HG03135 (cell line): ENCODE data around the gene DNAH9.

Experiments
- ATAC-seq: cut with Tn5 transposase; IDR thresholded peaks from one replicate; pipeline ENCODE4 v1.9.1; 2021; ENCODE audit warnings: mild to moderate bottlenecking, moderate library complexity; ENCODE audit not compliant: unreplicated experiment

Gene DNAH9

DNA sequence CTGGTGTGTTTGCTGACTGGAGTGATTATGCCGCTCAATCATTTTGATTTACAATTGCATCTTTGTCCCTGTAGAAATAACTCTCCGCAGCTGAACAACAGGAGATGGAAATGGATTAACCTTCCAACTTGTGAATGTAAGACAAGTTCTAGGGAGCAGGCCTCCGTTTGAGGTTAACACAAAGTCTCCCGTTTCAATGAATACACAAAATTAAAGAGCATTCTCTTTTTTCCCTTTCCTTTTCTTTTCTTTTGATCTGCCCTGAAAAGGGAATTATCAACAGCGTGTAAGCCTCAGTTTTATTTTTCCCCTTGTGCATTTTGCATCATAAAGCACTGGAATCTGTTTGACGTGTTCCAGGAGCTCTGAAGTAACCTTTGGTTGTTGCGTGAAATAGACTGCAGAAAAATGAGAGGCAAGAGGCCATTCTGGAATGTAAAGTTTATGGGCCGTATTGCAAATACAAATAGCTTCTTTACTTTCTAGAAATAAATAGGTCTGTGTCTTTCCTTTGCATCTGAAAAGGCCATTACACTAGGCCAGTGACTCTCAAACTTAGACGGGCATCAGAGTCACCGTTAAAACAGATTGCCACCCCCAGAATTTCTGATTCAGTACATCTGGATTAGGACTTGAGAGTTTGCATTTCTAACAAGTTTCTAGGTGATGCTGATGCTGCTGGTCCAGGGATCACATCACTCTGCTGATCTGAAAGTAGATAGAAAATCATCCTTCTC lies 234.3 kb downstream of the DNAH9 start:
- no peak for ATAC-seq

DNA sequence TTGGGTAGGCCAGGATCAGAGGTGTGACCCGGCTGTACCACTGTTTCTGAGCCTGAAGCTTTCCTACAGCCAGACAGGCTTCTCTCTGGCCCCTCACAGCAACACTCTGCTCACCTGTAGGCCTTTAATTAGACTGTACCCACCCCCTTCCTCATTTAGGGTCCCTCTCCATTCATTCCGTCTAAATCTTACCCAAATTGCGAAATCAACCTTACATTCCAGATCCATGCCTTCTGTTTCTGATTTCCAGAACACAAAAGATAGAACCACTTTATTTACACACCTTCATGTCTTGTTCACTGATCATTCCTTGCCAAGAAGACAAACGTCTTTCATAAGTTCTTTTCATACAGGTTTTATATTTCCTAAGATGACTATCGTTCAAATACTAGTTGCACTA lies 238.2 kb downstream of the DNAH9 start:
- ATAC-seq = no peak

DNA sequence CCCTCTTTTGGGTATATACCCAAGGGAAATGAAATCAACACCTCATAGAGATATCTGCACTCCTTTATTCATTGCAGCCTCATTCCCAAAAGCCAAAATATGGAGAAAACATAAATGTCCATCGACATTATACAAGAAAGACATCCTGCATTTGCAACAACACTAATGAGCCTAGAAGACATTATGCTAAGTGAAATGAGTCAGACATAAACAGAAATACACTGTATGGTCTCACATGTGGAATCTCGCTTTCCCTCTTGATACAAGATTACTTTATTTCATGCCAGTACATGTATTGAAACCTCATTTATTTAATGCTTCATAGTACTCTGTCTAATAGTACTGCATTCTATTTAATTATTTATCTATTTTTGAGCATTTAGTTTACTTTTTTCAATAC lies 241.8 kb downstream of the DNAH9 start:
- no peak for ATAC-seq

DNA sequence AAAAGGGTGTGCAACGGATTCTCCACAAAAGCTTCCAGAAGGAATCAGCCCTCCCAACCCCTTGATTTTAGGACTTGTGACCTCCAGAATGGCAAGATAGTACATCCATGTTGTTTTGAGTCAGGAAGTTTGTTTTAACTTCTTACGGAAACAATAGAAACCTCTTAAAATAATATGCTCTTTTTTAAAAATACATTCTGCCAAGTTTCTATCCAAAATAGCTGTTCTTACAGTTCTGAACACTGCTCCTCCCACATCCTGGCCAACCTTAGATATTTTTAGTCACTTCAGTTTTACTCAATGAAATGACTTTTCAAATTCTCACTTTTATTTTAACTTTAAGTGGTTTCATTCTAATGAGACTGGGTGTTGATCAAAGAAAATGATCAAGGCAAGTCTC lies 242.6 kb downstream of the DNAH9 start:
- ATAC-seq = no peak

DNA sequence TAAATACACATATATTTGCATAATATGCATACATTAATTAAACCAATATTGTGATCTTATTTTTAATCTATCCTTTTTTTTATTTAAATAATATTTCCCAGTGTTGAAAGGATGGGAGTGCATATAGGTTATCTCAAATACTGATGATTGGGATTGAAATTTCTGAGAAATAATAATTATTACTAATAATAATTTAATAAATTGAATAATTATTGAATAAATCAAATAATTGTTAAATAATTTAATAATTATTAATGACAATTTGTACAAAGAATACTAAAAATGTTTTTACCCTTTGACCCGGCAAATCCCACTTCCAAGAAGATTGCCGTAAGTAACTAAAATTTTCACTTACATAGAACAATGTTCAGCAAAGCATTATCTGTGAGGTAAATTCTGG lies 250.1 kb downstream of the DNAH9 start:
- ATAC-seq = no peak

DNA sequence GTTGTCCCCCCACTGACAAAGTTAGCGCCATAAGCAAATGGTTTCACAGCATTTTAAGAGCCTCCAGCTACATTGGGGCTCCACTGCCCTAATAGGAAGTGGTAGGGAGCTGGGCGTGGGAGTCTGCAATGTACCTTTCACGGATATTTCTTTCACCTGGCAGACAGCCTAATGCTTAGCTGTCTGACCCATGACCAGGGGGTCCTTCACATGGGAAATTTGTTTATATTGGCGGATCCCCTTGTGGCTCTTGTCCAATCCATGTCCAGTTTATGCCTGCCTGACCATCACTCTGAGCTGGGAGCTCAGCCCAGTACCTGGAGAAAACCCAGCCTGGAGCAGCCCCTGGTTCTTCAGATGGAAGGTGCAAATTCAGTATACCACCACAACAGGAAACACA lies 254.0 kb downstream of the DNAH9 start:
- ATAC-seq = no peak

DNA sequence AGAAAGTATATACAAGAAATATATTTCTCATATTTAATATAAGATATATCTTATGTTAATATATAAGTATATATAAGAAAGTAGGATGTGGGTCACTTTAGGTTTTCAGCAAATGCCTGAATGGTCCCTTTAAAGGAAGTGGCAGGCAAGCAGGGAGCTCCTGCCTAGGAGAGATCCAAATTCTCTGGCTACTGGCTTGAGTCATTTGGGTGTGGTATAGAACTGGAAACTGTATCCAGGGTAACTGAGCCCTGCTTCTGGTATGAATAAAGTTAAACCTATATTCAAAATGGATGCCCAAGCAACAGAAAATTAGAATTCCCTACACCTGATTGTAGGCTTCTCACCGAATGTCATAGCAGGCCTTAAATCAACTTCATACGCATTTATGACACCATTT lies 254.6 kb downstream of the DNAH9 start:
- ATAC-seq = no peak

DNA sequence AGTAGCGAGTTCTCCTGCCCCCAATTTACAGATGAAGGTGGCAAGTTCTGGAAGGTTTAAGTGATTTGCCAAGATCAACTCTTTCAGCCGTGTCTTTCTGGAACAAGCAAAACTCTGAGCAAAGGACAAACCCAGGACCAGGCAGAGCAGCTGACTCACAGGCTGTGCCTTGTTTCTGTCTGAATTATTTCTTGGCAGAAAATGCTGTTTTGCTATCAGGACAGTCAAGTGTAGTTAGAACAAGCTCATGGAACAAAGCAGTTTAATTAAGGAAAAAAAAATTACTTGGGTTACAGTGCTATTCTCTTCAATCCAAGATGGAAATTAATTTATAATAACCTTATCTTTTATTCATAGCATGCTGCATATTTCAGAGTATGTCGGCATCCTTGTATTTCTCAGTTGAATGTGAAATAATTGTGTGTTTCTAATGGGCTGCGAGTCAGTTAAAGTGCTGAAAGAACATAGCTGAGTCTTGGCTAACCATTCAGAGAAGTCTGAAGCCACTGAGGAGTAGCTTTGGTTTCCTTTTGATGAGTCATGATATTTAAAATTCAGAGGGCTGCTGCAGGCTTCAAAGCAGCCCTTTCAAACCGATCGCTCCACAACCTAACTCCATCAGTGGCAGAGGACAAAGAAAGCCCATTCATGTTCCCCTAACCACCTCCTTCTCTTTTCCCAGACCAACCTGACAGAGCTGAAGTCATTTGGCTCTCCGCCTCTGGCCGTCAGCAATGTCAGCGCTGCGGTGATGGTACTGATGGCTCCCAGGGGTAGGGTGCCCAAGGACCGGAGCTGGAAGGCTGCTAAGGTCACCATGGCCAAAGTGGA lies 255.3 kb downstream of the DNAH9 start:
- no peak for ATAC-seq

DNA sequence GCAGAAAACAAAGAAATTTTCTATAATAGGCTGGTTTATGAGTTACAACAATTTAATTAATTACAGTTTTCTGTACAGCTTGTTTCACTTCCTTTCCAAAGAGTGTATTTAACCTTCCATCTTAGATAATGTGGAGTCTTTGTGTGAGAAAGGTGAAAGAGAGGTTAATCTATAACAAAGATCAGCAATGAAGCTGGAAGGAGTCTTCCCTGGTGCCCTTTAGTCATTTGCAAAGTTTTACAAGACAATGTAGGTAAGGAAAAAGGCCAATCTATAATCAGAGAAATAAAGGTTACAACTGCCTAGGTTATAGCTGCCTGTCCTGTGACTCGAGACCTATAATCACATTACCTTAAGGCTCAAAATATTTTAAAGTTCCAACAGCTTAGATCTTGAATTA lies 257.0 kb downstream of the DNAH9 start:
- ATAC-seq = no peak

DNA sequence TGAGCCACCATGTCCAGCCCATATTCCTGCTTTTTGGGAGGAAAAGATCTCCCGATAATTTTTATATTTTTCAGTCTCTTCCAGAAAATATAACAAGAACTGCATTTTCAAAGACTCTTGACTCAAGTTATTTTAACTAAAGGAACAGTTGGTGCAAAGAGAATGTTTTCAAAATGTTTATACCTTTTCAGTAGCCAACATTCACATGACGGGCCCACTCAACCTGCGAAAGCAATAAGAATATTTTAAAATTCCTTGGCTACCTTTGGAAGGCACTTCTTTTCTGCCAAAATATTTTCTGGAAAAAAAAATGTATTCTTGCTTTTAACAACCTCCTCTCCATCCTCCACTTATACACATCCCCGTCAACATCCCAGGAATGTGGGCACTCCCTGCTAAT lies 258.7 kb downstream of the DNAH9 start:
- no peak for ATAC-seq

DNA sequence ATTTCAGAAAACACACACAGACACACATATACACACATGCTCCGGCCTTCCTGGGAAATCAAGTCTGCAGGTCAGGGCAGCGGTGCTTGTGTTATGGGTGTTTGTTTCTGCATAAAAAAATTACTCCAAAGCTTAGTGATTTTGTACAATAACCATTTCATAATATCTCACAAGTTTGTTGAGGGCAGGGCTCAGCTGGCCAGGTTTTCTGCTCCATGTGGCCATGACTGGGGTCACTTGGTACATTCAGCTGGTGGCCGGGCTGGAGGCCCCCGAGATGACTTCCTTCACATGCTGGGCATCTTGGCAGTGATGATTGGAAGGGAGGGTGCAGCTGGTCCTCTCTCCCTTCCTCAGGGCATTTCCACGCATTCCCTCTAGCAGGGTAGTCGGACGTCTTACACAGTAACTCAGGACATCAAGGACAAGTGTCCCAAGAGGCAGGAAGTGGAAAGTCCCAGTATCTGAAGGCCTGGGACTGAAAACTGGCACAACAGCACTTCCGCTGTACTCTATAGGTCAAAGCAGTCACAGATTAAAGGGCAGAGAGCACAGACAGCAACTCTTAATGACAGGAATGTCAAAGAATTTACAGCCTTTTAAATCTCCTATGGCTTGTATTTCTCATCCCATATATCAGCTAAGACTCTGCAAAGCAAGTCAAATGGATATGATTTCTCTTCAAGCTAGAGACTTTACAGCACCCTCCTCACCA lies 271.6 kb downstream of the DNAH9 start:
- no peak for ATAC-seq

DNA sequence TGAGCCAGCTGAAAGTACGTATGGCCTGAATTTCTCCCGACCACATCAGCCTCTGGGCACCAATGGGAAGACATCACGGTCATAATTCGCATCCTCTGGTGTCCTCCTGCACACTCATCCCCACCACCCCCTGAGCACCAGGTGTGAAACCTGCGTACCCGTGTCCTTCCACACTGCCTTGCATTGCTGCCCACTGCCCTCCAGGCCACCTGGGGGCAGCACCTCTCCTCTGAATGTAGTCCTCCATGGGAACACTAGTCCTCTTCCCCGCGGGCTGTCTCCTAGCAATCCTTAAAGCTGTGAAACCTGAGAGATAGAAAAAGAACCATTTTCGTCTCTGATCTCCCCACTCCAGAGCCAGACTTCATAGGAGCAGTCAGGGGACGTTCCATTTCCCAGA lies 273.5 kb downstream of the DNAH9 start:
- ATAC-seq = no peak

DNA sequence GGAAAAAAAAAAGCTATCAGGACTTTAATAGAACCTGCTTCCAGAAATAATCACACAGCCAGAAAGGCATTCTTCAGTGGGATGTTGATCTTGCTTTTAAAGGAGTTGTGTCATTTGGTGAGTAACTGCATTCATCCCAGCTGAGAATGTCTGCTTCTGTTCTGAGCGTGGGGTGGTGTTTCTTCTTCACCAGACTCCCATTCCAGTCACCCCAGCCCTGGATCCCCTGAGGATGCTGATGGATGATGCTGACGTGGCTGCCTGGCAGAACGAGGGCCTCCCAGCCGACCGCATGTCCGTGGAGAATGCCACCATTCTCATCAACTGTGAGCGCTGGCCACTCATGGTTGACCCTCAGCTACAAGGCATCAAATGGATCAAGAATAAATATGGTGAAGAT lies 276.5 kb downstream of the DNAH9 start:
- no peak for ATAC-seq

DNA sequence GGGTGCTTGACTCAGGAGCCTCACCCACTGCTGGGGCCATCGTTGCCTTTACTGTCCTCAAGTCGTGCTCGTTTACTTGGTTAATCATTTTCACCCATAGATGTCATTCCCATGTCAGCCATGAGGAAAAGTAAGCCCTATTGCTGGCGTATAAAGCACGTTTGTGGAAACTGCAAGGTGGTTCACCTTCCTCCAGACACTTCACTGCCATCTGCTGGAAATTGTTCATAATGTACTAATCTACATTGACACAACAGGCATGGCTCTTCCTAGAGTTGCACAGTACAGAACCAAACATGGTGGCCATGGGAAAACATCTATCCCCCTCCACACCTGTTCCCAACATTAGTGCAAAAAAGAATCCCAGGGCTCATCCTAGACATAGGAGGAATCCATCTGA lies 282.4 kb downstream of the DNAH9 start:
- ATAC-seq = no peak

DNA sequence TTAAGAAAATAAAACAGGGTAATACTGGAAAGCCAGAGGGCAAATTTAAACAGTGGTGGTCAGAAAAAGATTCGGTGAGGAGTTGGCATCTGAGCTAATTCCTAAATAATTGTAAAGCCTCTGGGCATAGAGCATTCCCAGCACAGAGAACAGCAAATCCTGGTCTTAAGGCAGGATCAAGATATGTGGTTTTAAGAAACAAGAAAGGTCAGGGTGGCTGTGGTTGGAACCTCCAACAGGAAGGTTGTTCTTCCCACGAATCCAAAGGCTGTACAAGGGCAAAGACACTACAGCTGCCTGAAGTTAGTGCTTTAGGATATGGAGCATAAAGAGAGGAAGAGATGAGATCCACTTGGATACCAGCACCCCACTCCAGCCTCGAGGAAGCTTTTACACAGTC lies 284.4 kb downstream of the DNAH9 start:
- ATAC-seq = no peak

DNA sequence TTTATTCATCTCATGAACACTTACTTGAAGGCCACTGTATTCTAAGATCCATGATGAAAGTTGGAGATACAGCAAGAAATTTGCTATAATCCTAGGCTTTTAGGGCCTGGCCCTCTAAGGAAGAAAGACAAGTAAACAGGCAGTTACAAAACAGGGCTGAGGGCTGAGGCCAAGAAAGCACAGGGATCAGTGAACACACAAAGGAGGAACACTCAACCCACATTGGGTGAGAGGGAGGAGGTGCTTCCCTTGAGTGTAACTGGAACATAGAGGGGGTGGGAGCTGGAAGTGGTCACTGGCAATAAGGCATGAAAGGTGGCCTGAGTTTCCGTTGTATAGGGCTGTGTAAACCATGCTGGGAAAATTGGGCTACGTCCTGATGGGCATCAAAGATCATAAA lies 286.8 kb downstream of the DNAH9 start:
- no peak for ATAC-seq

DNA sequence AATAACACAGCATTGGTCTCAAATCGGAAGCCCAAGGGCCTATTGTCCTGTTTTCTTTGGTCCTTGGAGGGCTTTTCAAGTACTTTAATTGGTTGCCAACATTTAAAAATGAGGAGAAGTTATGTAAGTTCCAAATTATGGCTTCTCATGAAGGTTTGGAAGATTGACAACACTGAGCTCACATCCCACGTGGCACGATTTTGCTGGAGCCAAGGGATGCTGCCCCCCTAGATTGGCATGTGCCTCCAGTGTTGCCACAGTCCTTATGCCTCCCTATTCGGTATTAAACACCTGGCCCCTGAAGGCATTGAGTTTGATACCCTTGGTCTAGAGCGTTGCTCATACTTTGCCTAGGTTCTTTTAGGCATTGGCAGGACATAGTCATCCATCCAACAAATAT lies 291.0 kb downstream of the DNAH9 start:
- no peak for ATAC-seq

DNA sequence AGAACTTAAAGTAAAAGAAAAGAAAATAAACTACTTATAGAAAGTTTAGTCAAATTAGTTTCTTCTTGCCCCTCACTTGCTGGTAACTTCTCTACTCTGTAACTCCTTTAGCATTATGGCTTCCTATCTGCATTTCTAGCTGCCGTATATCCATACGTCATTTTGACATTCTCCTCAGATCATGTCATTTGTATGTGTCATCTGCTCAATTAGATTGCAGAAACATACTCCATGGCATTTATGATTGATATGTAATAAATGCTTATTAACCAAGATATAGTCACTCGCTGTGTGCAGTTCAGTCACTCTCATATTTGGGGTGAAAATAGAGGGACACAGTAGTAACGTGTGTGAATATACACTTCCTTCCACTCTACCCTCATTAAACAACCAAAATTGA lies 295.6 kb downstream of the DNAH9 start:
- no peak for ATAC-seq

DNA sequence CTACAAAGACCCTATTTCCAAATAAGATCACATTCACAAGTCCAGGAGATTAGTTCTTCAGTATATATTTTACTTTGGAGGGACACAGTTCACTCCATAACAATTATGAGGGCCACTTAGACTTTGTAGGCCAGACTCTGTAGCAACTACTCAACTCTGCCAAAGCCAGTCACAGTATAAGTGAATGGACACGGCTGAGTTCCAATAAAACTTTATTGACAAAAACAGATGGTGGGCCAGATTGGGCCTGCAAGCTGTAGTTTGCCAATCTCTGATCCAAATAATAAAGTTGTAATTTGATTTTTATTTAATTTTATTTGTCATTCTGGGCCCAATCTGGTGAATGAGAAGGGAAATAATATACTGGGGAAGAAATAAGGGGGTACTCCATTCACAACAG lies 297.9 kb downstream of the DNAH9 start:
- no peak for ATAC-seq

DNA sequence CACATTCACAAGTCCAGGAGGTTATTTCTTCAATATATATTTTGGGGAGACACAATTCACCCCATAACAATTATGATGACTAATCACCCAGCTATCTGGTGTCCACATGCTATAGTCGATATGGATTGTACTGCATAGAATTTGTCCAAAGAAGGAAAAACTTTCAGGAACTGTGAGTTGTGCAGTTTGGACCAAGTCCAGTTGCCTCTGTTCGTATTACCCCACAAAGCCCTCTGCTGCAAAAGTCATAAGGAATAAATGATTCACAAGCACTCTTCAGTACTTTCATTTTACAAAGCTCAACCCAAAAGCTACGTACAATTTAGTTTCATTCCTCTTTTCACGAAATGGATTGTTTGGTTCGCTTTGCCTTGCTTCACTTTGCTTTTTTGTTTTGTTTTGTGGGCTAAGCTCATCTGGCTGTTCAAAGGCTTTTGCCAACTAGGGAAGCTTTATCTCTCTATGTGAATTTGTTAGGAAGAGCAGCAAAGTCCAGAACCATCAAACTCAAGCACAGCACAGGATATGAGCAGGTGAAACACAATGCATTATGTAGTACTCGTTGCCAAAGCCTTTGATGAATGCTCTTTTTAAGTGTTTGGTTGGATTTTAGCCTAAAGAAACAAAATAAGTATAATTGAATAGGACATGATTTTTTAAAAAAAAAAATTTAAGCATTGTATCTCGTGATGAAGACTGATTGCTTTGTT lies 300.4 kb downstream of the DNAH9 start:
- no peak for ATAC-seq

DNA sequence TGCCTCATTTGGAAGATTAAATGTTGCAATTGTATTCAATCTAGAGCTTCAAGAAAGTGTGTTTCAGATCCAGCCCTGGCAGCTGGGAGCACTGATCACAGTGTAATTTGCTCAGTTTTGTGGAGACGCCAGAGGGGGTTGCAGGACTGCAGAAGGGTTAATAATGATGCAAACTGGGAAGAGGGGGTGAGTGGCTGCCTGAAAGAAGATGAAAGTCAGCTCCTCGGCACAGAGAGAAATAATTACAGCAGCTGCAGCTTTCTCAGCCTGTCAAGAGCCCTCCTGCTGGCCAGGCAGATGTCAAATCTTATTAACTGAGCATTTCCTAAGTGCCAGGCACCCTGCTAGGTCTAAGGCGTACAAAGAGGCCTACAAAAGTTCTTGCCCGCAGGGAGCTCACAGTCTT lies 301.3 kb downstream of the DNAH9 start:
- no peak for ATAC-seq
